Testis (tissue), 3 donors: ENCODE measurements around the gene RAB3A. TPM values are rescaled to one million over a fixed set of nuclear protein-coding genes. Genes with fewer than 3 reads are reported as not detected.

Experiments used
- DNase-seq: peaks from one replicate; pipeline ENCODE4 v3.0.0-alpha.2; 2019
- H3K27ac ChIP-seq, 2 donors: fragments of 200-600 bp; sonication (generic); one replicate each; pipeline ENCODE4 v1.5.1; 2019
- H3K27me3 ChIP-seq: fragments of 200-600 bp; sonication (generic); one replicate; pipeline ENCODE4 v1.5.1; 2019
- H3K36me3 ChIP-seq: fragments of 200-600 bp; sonication (generic); one replicate; pipeline ENCODE4 v1.5.1; 2017; ENCODE audit warnings: low read depth; ENCODE audit errors: missing control alignments
- H3K4me1 ChIP-seq: fragments of 200-600 bp; sonication (generic); one replicate; pipeline ENCODE4 v1.5.1; 2019
- H3K4me3 ChIP-seq, 2 donors: fragments of 200-600 bp; sonication (generic); one replicate each; pipeline ENCODE4 v1.5.1; 2017 to 2019
- H3K9me3 ChIP-seq: fragments of 200-600 bp; sonication (generic); one replicate; pipeline ENCODE4 v1.5.1; 2017
- CTCF ChIP-seq, 3 experiments: fragments of 450-650 bp in 2 of 3; fragments of 200-600 bp in 1 of 3; sonication (generic) in 1 of 3; IDR thresholded peaks; one replicate each; pipeline ENCODE4 v1.5.1; 2016 to 2019; ENCODE audit warnings: antibody characterized with exemption in 3 of 3, mild to moderate bottlenecking in 2 of 3, moderate library complexity in 1 of 3
- POLR2A ChIP-seq: fragments of 450-650 bp; IDR thresholded peaks from one replicate; pipeline ENCODE4 v1.6.1; 2017; ENCODE audit warnings: antibody characterized with exemption, mild to moderate bottlenecking, moderate library complexity
- WGBS, 2 donors: methylation state at CpG; one replicate each; pipeline ENCODE4 v1.1.5; 2018; 5-methylcytosine and 5-hydroxymethylcytosine counted together
- intact Hi-C: fragments of 100-400 bp; cut with DNase I; formaldehyde crosslinking; loops from one replicate; pipeline ENCODE4 v1.15.1; 2023; ENCODE audit warnings: low total_unique reads
- polyA plus RNA-seq: library from polyadenylated mRNA; stranded (reverse); fragments of 350-450 nt; fragmentation: Illumina TruSeq; extraction: RNeasy Lipid Tissue Mini Kit (QIAGEN cat#74804); gene quantifications from one replicate; pipeline ENCODE4 v1.2.3, GENCODE V29; 2014; ENCODE audit warnings: low read depth, low replicate concordance; ENCODE audit not compliant: insufficient read depth
- total RNA-seq, 2 donors: library from RNA; depleted of rRNA; stranded (reverse); fragments of >200 nt; gene quantifications; one replicate each; pipeline ENCODE4 v1.2.3, GENCODE V29; 2016

The RAB3A gene
- total and polyA plus RNA-seq, 3 donors from 2014 or later: 2.8 to 6.3 (median 4.6) TPM

- H3K4me3 ChIP-seq: no peak overlapping the region
- H3K27me3 ChIP-seq: no peaks in the 10 kb centered on the region
- peaks cover 41% of the 10 kb centered on the region for H3K4me1 ChIP-seq
- intact Hi-C loops: no loop called here
- DNase-seq: no peak
- no peak overlapping the region for H3K27ac ChIP-seq
- WGBS, 2 donors: 79 to 81% methylated on average over 4 of the region's 4 CpGs
- no peaks in the 10 kb centered on the region for H3K9me3 ChIP-seq
- TF ChIP-seq CTCF (IDR thresholded peaks at IDR 0.05) (no peak), POLR2A (no peak)
- H3K36me3 ChIP-seq: no peaks in the 10 kb centered on the region
Measured at GRCh38 chr19:18158467-18158866, 45.4 kb downstream of the RAB3A start.

- WGBS, 2 donors: 26 to 42% methylated on average over 18 of the region's 18 CpGs
- DNase-seq: peak; percentile 64
- Histone ChIP-seq H3K36me3 (no peaks in the 10 kb centered on the region), H3K4me3 (no peak overlapping the region), H3K4me1 (peaks cover 41% of the 10 kb centered on the region), H3K9me3 (no peaks in the 10 kb centered on the region), H3K27ac (peak overlapping the region; percentile 42 to 76), H3K27me3 (no peaks in the 10 kb centered on the region)
- intact Hi-C loops: no loop called here
- TF ChIP-seq POLR2A: no peak
- no peak for TF ChIP-seq CTCF (IDR thresholded peaks at IDR 0.05)
Measured at GRCh38 chr19:18157465-18158063, 46.3 kb downstream of the RAB3A start.

DNA sequence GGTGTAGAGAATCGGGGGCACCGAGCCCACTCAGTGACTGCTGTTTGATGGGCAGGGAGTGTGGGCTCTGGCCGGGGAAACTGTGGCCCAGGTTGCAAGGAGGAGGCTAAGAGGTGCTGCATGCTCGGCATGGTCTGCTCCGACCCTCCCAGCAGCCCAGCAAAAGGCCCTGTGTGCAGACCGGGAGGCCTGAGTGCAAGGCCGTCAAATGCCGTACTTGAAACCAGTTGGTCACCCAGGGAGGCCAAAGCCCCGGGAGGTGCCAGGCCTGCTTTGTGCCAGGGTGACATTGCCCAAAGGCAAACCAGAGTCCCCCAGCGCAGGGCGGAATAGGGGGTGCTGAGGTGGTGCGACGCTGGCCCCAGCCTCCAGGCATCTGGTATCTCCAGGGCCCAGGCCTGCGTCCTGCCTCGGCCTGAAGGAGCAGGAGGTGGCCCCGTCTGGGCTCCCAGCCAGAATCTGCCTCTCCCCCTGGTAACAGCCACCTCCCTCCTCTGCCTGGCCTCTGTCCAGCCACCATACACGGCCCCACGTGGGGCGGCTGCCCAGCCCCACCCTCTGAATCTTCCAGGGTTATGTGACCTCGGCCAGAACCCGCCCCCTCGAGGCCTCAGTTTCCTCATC, 46.9 kb downstream of the RAB3A start:
- H3K27ac ChIP-seq: peak overlapping the region; percentile 42 to 76
- no peaks in the 10 kb centered on the region for H3K9me3 ChIP-seq
- no peak for TF ChIP-seq CTCF (IDR thresholded peaks at IDR 0.05)
- TF ChIP-seq POLR2A: no peak
- intact Hi-C loops: no loop called here
- no peaks in the 10 kb centered on the region for H3K36me3 ChIP-seq
- H3K4me1 ChIP-seq: peaks cover 43% of the 10 kb centered on the region
- H3K27me3 ChIP-seq: no peaks in the 10 kb centered on the region
- 30 to 36% methylated on average over 9 to 19 of the region's 22 CpGs for WGBS, 2 donors
- H3K4me3 ChIP-seq: no peak overlapping the region
- DNase-seq: peak; percentile 96

- H3K36me3 ChIP-seq: no peaks in the 10 kb centered on the region
- TF ChIP-seq POLR2A (no peak), CTCF (IDR thresholded peaks at IDR 0.05) (no peak)
- 72 to 93% methylated on average over 6 of the region's 6 CpGs for WGBS, 2 donors
- H3K9me3 ChIP-seq: no peaks in the 10 kb centered on the region
- H3K27me3 ChIP-seq: no peaks in the 10 kb centered on the region
- H3K27ac ChIP-seq: peak overlapping the region; percentile 42 to 76
- H3K4me3 ChIP-seq: no peak overlapping the region
- intact Hi-C loops: no loop called here
- no peak for DNase-seq
- H3K4me1 ChIP-seq: peaks cover 40% of the 10 kb centered on the region
Measured at GRCh38 chr19:18156268-18156667, 47.6 kb downstream of the RAB3A start.
